ENCODE data around the gene LMF1.

GRCh38 chr16:845351-845745 lies 125.4 kb downstream of the LMF1 start:
- TF ChIP-seq, protein P1, sequence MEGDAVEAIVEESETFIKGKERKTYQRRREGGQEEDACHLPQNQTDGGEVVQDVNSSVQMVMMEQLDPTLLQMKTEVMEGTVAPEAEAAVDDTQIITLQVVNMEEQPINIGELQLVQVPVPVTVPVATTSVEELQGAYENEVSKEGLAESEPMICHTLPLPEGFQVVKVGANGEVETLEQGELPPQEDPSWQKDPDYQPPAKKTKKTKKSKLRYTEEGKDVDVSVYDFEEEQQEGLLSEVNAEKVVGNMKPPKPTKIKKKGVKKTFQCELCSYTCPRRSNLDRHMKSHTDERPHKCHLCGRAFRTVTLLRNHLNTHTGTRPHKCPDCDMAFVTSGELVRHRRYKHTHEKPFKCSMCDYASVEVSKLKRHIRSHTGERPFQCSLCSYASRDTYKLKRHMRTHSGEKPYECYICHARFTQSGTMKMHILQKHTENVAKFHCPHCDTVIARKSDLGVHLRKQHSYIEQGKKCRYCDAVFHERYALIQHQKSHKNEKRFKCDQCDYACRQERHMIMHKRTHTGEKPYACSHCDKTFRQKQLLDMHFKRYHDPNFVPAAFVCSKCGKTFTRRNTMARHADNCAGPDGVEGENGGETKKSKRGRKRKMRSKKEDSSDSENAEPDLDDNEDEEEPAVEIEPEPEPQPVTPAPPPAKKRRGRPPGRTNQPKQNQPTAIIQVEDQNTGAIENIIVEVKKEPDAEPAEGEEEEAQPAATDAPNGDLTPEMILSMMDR (IDR thresholded peaks at IDR 0.05; ENCODE audit: low read depth, low read length), result no peak
- no peak for TF ChIP-seq EZH2phosphoT487 (IDR thresholded peaks at IDR 0.05; ENCODE audit: low read depth)
